DMS79 treated with DMSO at 0.1 percent for 48 hours (cell line): ENCODE data around the gene STK11IP.

ENCODE experiments used
- DNase-seq: peaks from one replicate; lab custom pipeline; 2025; lab: John Stamatoyannopoulos, UW

The STK11IP gene

GRCh38 chr2:219619235-219619634 is 21.6 kb downstream of the STK11IP start:
- no peak for DNase-seq

DNA sequence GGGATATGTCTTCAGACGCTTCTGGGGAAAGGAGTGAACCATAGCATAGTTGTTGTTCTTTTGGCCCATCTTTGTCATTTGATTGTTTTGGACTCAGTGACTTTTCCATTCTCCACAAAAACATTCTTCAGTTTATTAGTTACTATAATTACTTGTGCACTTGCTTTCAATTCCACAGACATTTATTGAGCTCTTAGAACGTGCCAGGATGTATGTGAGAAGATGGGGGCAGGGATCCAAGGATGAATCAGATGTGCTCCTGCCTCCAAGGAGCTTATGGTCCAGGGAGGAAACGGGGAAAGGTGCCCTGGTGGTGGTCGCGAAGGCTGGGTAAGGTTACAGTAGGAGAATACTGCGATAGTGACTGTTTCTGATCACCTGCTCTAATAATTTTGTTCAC is 22.9 kb downstream of the STK11IP start:
- DNase-seq, result no peak

DNA sequence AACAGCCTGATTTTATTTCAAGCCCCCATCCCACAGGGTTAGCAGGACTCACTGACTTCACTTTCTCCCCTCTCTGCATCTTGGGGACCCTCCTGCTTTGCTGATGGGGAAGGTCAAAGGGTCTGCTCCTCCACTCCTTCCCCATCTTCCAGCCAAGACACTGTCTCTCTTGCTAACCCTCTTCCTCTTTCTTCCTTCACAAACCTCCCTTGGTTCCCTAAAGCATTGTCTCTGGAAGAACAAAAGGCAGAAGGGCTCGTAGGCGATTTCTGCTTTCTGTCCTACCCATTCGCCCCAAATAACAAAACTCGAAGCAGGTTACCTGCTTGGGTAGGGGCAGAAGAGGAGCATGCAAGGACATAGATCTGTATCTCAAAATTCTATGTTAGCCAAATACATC is 24.3 kb downstream of the STK11IP start:
- no peak for DNase-seq

GRCh38 chr2:219622472-219622871 is 24.8 kb downstream of the STK11IP start:
- DNase-seq, result no peak

DNA sequence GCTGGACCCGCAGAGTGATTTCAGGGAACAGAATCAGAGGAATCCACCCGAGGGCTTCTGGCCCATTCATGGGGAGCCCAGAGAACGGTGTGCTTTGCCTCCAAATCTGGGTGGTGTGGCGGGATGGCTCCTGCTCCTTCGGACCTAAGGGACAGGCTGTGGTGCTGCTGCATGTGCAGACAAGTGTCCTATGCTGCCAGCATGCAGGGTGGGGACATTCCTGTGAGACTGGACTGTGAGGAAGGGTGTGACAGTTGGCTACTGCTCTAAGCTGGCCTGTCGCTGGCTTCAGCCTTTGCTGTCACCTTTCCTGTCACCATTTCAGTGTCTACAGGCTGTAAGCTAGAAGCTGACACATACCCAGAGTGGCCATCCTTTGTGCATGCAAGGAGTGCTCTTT is 26.9 kb downstream of the STK11IP start:
- no peak for DNase-seq

DNA sequence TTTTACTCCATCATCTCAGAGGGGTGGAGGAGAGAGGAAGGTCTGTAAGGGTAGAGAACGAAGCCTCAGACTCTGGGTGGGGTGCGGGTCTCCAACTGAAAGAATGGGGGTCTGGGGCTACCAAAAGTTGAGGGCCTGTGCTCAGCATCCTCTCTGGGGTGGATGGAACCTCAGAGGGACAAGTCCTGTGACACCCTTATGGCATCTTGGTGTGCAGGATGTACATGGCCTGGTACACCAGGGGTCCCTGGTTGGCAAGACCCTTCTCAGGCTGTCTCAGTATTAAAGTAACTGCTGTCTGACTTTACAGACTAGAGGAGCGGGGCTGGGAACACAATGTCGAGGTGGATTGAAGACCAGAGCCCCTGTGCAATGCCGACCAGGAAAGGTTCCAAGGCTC is 27.5 kb downstream of the STK11IP start:
- no peak for DNase-seq

GRCh38 chr2:219626540-219626939 is 28.9 kb downstream of the STK11IP start:
- DNase-seq, result no peak

- peak; percentile 19 for DNase-seq
These were observed 29.7 kb downstream of the STK11IP start, which contains the start of gene SLC4A3 for GRCh38 chr2:219627103-219628100. TSS of gene SLC4A3 (plus strand) at chr2:219627630. CDS start at chr2:219627993, 363 bp downstream.

DNA sequence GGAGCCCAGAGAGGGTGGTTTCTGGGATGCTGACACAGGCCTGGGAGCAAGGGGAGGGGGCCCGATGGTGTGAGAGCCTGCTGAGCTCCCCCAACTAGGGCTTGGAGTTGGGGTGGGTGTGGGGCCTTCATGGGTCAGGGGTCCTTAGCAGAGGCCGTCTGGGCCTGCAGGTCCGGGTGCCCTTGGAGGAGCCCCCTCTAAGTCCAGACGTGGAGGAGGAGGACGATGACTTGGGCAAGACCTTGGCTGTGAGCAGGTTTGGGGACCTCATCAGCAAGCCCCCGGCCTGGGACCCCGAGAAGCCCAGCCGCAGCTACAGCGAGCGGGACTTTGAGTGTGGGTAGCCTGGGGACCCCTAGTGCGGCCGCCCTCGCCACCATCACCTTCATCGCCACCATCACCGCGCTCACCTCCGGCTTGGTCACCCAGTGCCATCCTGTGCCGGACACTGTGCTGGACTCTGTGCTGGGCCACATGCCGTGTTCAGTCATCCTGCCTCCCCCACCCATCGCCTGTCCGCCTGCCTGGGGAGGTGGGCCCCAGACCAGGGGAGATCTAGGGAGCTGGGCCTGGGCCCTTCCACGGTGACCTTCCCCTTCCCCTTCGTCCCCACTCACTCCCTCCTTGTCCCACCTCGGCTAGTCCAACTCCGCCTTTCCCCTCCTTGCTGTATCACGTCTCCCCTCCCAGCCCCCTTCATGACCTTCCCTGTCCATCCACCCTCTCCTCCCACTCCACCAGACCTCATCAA is 30.8 kb downstream of the STK11IP start:
- DNase-seq, result no peak

DNA sequence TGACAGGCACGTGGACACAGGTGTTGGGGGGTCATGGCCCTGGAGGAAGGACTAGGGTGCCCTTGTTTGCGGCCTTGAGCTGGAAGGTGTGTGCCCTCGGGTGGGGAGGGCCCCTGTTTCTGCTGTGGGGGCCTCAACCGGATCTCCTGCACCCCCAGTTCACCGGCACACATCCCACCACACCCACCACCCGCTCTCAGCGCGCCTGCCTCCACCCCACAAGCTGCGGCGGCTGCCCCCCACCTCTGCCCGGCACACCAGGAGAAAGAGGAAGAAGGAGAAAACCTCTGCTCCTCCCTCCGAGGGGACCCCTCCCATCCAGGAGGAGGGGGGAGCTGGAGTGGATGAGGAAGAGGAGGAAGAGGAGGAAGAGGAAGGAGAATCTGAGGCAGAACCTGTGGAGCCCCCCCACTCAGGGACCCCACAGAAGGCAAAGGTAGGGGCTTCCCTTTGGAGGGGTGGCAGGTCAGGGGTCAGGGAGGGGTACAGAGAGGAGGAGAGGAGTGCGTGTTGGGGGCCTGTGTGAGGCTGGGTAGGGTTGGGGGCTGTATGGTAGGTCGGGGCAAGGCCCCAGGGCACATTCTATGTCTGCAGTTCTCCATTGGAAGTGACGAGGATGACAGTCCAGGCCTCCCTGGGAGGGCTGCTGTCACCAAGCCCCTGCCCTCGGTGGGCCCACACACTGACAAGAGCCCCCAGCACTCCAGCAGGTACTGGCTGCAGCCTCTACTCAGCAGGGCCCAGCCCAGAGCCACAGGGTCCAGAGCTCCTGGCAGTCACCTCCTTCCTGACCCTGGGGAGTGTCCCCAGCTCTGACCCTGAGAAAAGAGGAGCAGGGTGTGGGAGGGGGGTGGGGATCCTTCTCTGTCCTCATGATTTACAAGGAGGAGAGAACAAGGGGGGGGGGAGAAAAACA is 31.6 kb downstream of the STK11IP start:
- DNase-seq, result no peak

DNA sequence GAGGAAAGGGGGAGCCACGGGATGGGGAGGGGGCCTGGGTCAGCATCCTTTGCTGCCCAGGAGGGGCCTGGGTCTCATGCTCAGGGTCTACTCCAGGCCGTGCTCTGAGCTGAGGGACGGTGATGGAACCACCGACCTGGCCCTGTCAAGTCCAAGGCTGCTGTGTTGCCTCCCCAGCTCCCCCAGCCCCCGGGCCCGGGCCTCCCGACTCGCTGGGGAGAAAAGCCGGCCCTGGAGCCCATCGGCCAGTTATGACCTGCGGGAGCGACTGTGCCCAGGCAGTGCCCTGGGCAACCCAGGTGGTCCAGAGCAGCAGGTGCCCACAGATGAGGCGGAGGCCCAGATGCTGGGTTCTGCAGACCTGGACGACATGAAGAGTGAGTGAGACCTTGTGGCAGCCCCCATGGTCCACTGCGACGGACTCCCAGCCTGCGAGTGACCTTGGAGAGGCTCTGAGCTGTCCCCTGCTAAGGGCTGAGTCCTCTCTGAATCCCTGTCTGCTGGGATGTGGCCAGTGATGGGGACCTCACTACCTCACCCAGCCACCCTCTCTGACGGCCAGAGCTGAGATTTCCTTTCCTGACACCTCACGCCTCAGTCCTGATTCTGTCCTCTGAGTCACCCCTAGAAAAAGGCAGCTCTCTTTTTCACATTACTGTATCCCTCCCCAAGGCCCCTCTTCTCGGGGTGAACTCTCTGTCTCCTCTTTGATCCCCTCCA is 32.5 kb downstream of the STK11IP start:
- no peak for DNase-seq

- DNase-seq, result no peak
These were observed 33.2 kb downstream of the STK11IP start for GRCh38 chr2:219630770-219631405.

- DNase-seq, result no peak
These were observed 33.8 kb downstream of the STK11IP start for GRCh38 chr2:219631406-219631891.

GRCh38 chr2:219631904-219632759 is 34.5 kb downstream of the STK11IP start:
- no peak for DNase-seq

- DNase-seq, result no peak
These were observed 35.1 kb downstream of the STK11IP start for GRCh38 chr2:219632760-219633105.

- no peak for DNase-seq
These were observed 35.8 kb downstream of the STK11IP start for GRCh38 chr2:219633276-219634065.

- DNase-seq, result no peak
These were observed 36.7 kb downstream of the STK11IP start for GRCh38 chr2:219634171-219634940.
